Naive thymus-derived CD4-positive, alpha-beta T cell (primary cell): ENCODE results near the gene SERINC3. TPM values are rescaled to one million over a fixed set of nuclear protein-coding genes. Genes with fewer than 3 reads are reported as not detected.
A peak's percentile ranks its signal among the peaks of the same experiment; 100 is the strongest.

Experiments used
- ATAC-seq: fragments of 150-1000 bp; cut with Tn5 transposase; 2 replicates; pipeline ENCODE4 v1.10.0; 2021; ENCODE audit warnings: mild to moderate bottlenecking, moderate library complexity
- CTCF ChIA-PET: fragments of 350-600 bp; sonication (Branson Sonifier 250); formaldehyde crosslinking; loops from one replicate; lab custom pipeline; 2021; ENCODE audit warnings: antibody characterized with exemption; lab: Charles Lee
- POLR2A ChIA-PET: fragments of 350-600 bp; sonication (Branson Sonifier 250); formaldehyde crosslinking; loops from one replicate; lab custom pipeline; 2021; ENCODE audit warnings: antibody characterized with exemption, inconsistent platforms; lab: Charles Lee
- DNase-seq, 9 donors: peaks; one replicate each; pipeline versions ENCODE4 v3.0.0 to v3.0.0-alpha.2; 2020 to 2022; ENCODE audit warnings: mixed read lengths in 1 of 9
- H3K27ac ChIP-seq: one replicate; pipeline ENCODE4 v1.7.0; 2013; ENCODE audit warnings: mild to moderate bottlenecking, low read depth, low read length, moderate library complexity
- H3K27me3 ChIP-seq, 2 donors: one replicate each; pipeline ENCODE4 v1.7.0; 2013; ENCODE audit warnings: low read length in 2 of 2, mild to moderate bottlenecking in 2 of 2, moderate library complexity in 2 of 2; ENCODE audit not compliant: control insufficient read depth in 2 of 2, insufficient read depth in 2 of 2
- H3K36me3 ChIP-seq, 3 experiments: 1 replicate in 2 of 3; 2 replicates in 1 of 3; pipeline ENCODE4 v1.7.0; 2013; ENCODE audit warnings: low read length in 3 of 3, mild to moderate bottlenecking in 3 of 3, moderate library complexity in 1 of 3; ENCODE audit not compliant: insufficient read depth in 3 of 3, control insufficient read depth in 2 of 3
- H3K4me1 ChIP-seq, 2 donors: one replicate each; pipeline ENCODE4 v1.7.0; 2013; ENCODE audit warnings: low read length in 2 of 2, mild to moderate bottlenecking in 2 of 2, moderate library complexity in 1 of 2; ENCODE audit not compliant: control insufficient read depth in 2 of 2, insufficient read depth in 2 of 2
- H3K4me3 ChIP-seq: 2 replicates; pipeline ENCODE4 v1.7.0; 2013; ENCODE audit warnings: mild to moderate bottlenecking, low read length
- H3K9me3 ChIP-seq, 3 experiments: 1 replicate in 2 of 3; 2 replicates in 1 of 3; pipeline ENCODE4 v1.7.0; 2013; ENCODE audit warnings: low read length in 3 of 3; ENCODE audit not compliant: control insufficient read depth in 2 of 3
- H3K27ac Mint-ChIP-seq, 9 donors: one replicate each; pipeline ENCODE4 v1.8.0; 2020 to 2022; ENCODE audit warnings: mixed read lengths in 9 of 9, mild to moderate bottlenecking in 8 of 9, moderate library complexity in 5 of 9, inconsistent platforms in 2 of 9
- H3K27me3 Mint-ChIP-seq, 5 donors: one replicate each; pipeline ENCODE4 v1.8.0; 2021 to 2022; ENCODE audit warnings: mixed read lengths in 5 of 5, mild to moderate bottlenecking in 1 of 5
- H3K36me3 Mint-ChIP-seq, 5 donors: one replicate each; pipeline ENCODE4 v1.8.0; 2020 to 2022; ENCODE audit warnings: mixed read lengths in 5 of 5, mild to moderate bottlenecking in 3 of 5, inconsistent platforms in 1 of 5
- H3K4me1 Mint-ChIP-seq, 7 donors: one replicate each; pipeline ENCODE4 v1.8.0; 2020 to 2022; ENCODE audit warnings: mixed read lengths in 7 of 7, mild to moderate bottlenecking in 3 of 7, inconsistent platforms in 1 of 7
- H3K4me3 Mint-ChIP-seq, 10 donors: one replicate each; pipeline ENCODE4 v1.8.0; 2020 to 2022; ENCODE audit warnings: mild to moderate bottlenecking in 10 of 10, mixed read lengths in 10 of 10, moderate library complexity in 6 of 10, inconsistent platforms in 2 of 10
- H3K9me3 Mint-ChIP-seq, 11 donors: one replicate each; pipeline ENCODE4 v1.8.0; 2020 to 2022; ENCODE audit warnings: mixed read lengths in 11 of 11, mild to moderate bottlenecking in 4 of 11, inconsistent platforms in 1 of 11, moderate library complexity in 1 of 11
- intact Hi-C, 2 donors: fragments of 100-400 bp; cut with micrococcal nuclease; formaldehyde crosslinking; loops; one replicate each; pipeline ENCODE4 v1.15.1; 2023
- polyA plus RNA-seq, 2 donors: library from polyadenylated mRNA; unstranded; fragments of 300-500 nt; fragmentation: Illumina TruSeq; gene quantifications; one replicate each; pipeline ENCODE4 v1.2.3, GENCODE V29; 2021
- total RNA-seq, 6 experiments: library from RNA in 5 of 6; stranded (reverse) in 5 of 6; gene quantifications; 1 replicate in 5 of 6; 2 replicates in 1 of 6; pipeline ENCODE4 v1.2.3 and lab custom pipeline; 2021 to 2026

SERINC3 gene
- total RNA-seq: 10 to 100 TPM; 59.7 to 85.3 (median 78.9) TPM
- polyA plus RNA-seq: 100 to 1,000 TPM; 188 to 199 TPM
- 171 reads per million, percentile 92 among the genes with 10 or more reads in this experiment for total RNA-seq (lab: John Stamatoyannopoulos, UW)

GRCh38 chr20:44521484-44522481 lies at the start of gene SERINC3:
SERINC3 (minus strand) TSS chr20:44522070; CDS start chr20:44521951, 119 bp downstream.
- peaks cover 31 to 68% (median 58%) of the 10 kb centered on the region in 7 donors for H3K4me1 Mint-ChIP-seq

DNA sequence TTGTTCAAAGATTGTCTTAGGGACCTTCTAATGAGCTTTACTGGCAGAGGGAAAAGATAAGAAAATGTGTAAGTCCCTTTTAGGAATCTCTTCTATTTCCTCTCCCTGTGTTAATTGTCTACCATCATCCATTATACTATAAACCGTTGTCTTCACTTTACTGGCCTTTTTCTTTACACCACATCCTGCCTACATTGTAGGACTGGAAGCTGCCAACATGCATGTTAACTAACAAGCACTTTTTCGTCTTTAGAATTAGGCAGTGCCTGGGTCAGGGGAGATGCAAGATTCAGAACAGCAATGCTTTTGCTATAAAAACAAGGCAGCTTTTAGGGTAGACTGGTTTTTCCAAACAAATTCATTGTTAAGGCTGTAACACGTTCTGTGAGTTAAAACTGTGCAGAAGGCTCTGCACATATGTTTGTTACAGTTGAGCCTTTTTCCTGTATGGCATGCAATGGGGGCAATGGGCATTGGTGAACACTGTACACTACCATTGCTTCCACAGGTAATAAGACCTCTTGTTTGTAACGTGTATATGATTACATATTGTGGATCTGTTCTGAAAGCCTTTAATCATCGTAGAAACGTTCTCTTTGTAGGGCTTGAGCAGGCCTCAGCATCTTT lies 49.6 kb upstream of the SERINC3 start:
- POLR2A ChIA-PET: no interaction called here

More at GRCh38 chr20:44521484-44522481, at the start of gene SERINC3:
- CTCF ChIA-PET: no interaction called here
- peaks cover 30 to 34% of the 10 kb centered on the region in 2 donors for H3K4me1 ChIP-seq
- Mint-ChIP-seq H3K9me3 (peaks cover 0 to 4% (median 0%) of the 10 kb centered on the region in 11 donors), H3K4me3 (peak within 1 kb of the TSS; percentile 82 to 93 (median 88)), H3K27ac (peak within 1 kb of the TSS; percentile 87 to 99 (median 96)), H3K36me3 (peaks cover 1 to 12% (median 5%) of the 10 kb centered on the region in 5 donors), H3K27me3 (no peaks in the 10 kb centered on the region)
- H3K27ac ChIP-seq: peak within 1 kb of the TSS; percentile 99
- peak within 1 kb of the TSS; percentile 95 for H3K4me3 ChIP-seq
- DNase-seq: peak; percentile 96 to 99 (median 98)
- POLR2A ChIA-PET: interaction anchor here (0.6 to 2.0 kb wide), 17 partner anchors 11 to 446 kb away, joined by 3 to 9 read pairs (median 4); partner anchors contain the start of genes ADA, FITM2, OSER1 and TTPAL
- no peaks in the 10 kb centered on the region for H3K9me3 ChIP-seq
- no peaks in the 10 kb centered on the region for H3K27me3 ChIP-seq
- intact Hi-C loops: loop anchor here (1.0 to 10.0 kb wide), 24 partner anchors 7 to 1064 kb away; partner anchors contain the start of genes TTPAL (in 2 of the 2), FITM2 (in 1 of the 2), OSER1 (in 1 of the 2) and SRSF6 (in 1 of the 2)
- peaks cover 0 to 6% (median 0%) of the 10 kb centered on the region in 3 experiments for H3K36me3 ChIP-seq
- peak; percentile 99 for ATAC-seq

DNA sequence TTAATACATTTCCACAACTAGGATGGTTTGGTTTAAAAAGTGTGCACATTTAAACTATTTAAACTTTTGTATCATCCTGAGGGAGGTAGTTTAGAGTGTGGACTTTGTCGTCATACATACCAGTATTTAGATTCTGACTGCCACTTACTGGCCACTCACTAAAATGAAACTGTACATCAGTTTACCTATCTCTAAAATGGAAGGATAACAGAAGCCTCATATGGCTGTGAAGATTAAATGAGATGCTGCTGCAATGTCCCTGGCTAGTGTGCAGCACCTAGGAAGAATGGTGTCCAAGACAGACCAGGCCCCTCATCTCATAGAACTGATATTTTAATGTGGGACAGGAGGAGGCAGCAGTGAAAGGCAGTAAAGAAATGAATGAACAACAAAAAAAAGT lies 48.5 kb upstream of the SERINC3 start:
- CTCF ChIA-PET: no interaction called here
- POLR2A ChIA-PET: no interaction called here
- H3K27ac Mint-ChIP-seq: peak overlapping the region in 2 of 9 donors; percentile 56 to 74
- intact Hi-C loops: loop anchor here in 1 of 2 donors (5.0 kb wide), 1 partner anchor 38 kb away; no protein-coding TSS in a partner anchor
- no peak overlapping the region for H3K27ac ChIP-seq
- no peak for DNase-seq
- H3K4me1 ChIP-seq: peaks cover 0 to 4% of the 10 kb centered on the region in 2 donors
- no peak for ATAC-seq
- no peak overlapping the region for H3K4me3 Mint-ChIP-seq
- H3K36me3 ChIP-seq: no peaks in the 10 kb centered on the region
- H3K27me3 ChIP-seq: no peaks in the 10 kb centered on the region
- H3K4me1 Mint-ChIP-seq: peaks cover 0 to 25% (median 11%) of the 10 kb centered on the region in 7 donors
- no peaks in the 10 kb centered on the region for H3K27me3 Mint-ChIP-seq
- no peaks in the 10 kb centered on the region for H3K36me3 Mint-ChIP-seq
- no peaks in the 10 kb centered on the region for H3K9me3 ChIP-seq
- no peaks in the 10 kb centered on the region for H3K9me3 Mint-ChIP-seq
- H3K4me3 ChIP-seq: no peak overlapping the region

More for the DNA sequence above, 49.6 kb upstream of the SERINC3 start:
- CTCF ChIA-PET: interaction anchor here (0.6 to 0.7 kb wide), 2 partner anchors 34 to 112 kb away, joined by 3 read pairs; no protein-coding TSS in a partner anchor
- Histone ChIP-seq H3K27me3 (no peaks in the 10 kb centered on the region), H3K27ac (no peak overlapping the region), H3K4me3 (no peak overlapping the region), H3K36me3 (no peaks in the 10 kb centered on the region), H3K9me3 (no peaks in the 10 kb centered on the region), H3K4me1 (peaks cover 0 to 4% of the 10 kb centered on the region in 2 donors)
- Mint-ChIP-seq H3K9me3 (no peaks in the 10 kb centered on the region), H3K4me1 (peaks cover 0 to 26% (median 17%) of the 10 kb centered on the region in 7 donors), H3K27me3 (no peaks in the 10 kb centered on the region), H3K36me3 (no peaks in the 10 kb centered on the region), H3K4me3 (peak overlapping the region in 1 of 10 donors; percentile 24), H3K27ac (peak overlapping the region in 5 of 9 donors; percentile 0 to 74 (median 57))
- ATAC-seq (peak; percentile 36), DNase-seq (peak in 6 of 9 donors; percentile 10 to 38 (median 29))
- intact Hi-C loops: loop anchor here in 1 of 2 donors (5.0 kb wide), 1 partner anchor 39 kb away; no protein-coding TSS in a partner anchor

GRCh38 chr20:44566811-44567210 lies 44.9 kb upstream of the SERINC3 start:
- H3K27me3 Mint-ChIP-seq: peaks cover 0 to 7% (median 0%) of the 10 kb centered on the region in 5 donors
- intact Hi-C loops: no loop called here
- H3K9me3 Mint-ChIP-seq: no peaks in the 10 kb centered on the region
- H3K36me3 ChIP-seq: no peaks in the 10 kb centered on the region
- no peak overlapping the region for H3K4me3 ChIP-seq
- H3K27me3 ChIP-seq: no peaks in the 10 kb centered on the region
- no peak overlapping the region for H3K27ac Mint-ChIP-seq
- POLR2A ChIA-PET: interaction anchor here (0.7 to 1.2 kb wide), 2 partner anchors 16 to 73 kb away, joined by 3 to 5 read pairs; partner anchors contain the start of gene PKIG
- H3K27ac ChIP-seq: no peak overlapping the region
- no peak for DNase-seq
- H3K4me3 Mint-ChIP-seq: no peak overlapping the region
- CTCF ChIA-PET: no interaction called here
- H3K4me1 Mint-ChIP-seq: peaks cover 0 to 15% (median 10%) of the 10 kb centered on the region in 7 donors
- ATAC-seq: no peak
- H3K4me1 ChIP-seq: peaks cover 0 to 4% of the 10 kb centered on the region in 2 donors
- no peaks in the 10 kb centered on the region for H3K36me3 Mint-ChIP-seq
- no peaks in the 10 kb centered on the region for H3K9me3 ChIP-seq

DNA sequence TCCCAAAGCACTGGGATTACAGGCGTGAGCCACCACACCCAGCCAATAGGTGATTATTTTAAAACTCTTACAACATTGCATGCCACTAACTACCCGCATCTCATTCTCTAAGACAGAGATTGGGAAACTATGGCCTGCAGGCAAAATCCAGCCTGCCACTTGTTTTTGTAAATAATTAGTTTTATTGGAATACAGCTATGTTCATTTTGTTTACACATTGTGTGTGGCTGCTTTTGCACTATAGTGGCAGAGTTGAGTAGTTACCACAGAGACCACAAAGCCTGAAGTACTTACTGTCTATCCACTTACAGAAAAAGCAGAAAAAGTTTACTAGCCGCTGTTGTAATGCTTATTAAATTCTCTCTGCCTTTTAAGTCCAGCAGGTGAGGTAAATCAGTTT lies 44.1 kb upstream of the SERINC3 start:
- intact Hi-C loops: no loop called here
- H3K27me3 Mint-ChIP-seq: peaks cover 0 to 7% (median 0%) of the 10 kb centered on the region in 5 donors
- Histone ChIP-seq H3K9me3 (no peaks in the 10 kb centered on the region), H3K4me3 (no peak overlapping the region), H3K27ac (no peak overlapping the region), H3K27me3 (no peaks in the 10 kb centered on the region), H3K4me1 (no peaks in the 10 kb centered on the region), H3K36me3 (no peaks in the 10 kb centered on the region)
- no peak overlapping the region for H3K4me3 Mint-ChIP-seq
- ATAC-seq: no peak
- H3K27ac Mint-ChIP-seq: no peak overlapping the region
- POLR2A ChIA-PET: no interaction called here
- H3K36me3 Mint-ChIP-seq: no peaks in the 10 kb centered on the region
- no peaks in the 10 kb centered on the region for H3K9me3 Mint-ChIP-seq
- DNase-seq: no peak
- CTCF ChIA-PET: no interaction called here
- peaks cover 0 to 10% (median 5%) of the 10 kb centered on the region in 7 donors for H3K4me1 Mint-ChIP-seq

DNA sequence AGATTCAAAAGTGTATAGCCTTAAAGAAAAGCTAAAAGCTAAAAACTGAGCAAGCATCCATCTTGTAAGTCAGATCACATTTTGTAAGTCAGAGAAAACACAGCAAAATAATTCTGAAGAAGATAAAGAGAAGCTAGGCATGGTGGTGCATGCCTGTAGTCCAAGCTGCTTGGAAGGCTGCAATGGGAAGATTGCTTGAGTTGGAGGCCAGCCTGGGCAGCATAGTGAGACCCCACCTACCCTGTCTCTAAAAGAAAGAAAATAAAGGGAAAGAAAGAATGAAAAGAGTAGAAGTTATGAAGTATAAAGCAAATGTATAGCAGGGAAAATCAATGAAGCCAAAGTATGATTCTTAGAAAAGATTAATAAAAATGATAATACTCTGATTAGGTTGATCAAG lies 40.0 kb upstream of the SERINC3 start:
- Mint-ChIP-seq H3K27ac (peak overlapping the region in 1 of 9 donors; percentile 18), H3K27me3 (peaks cover 0 to 13% (median 0%) of the 10 kb centered on the region in 5 donors), H3K9me3 (peaks cover 0 to 1% (median 0%) of the 10 kb centered on the region in 11 donors), H3K4me3 (no peak overlapping the region), H3K4me1 (peaks cover 0 to 9% (median 0%) of the 10 kb centered on the region in 7 donors), H3K36me3 (no peaks in the 10 kb centered on the region)
- no peaks in the 10 kb centered on the region for H3K27me3 ChIP-seq
- no peaks in the 10 kb centered on the region for H3K9me3 ChIP-seq
- ChIA-PET POLR2A (no interaction called here), CTCF (no interaction called here)
- ATAC-seq: no peak
- intact Hi-C loops: no loop called here
- DNase-seq: no peak
- H3K27ac ChIP-seq: no peak overlapping the region
- no peak overlapping the region for H3K4me3 ChIP-seq
- no peaks in the 10 kb centered on the region for H3K36me3 ChIP-seq
- no peaks in the 10 kb centered on the region for H3K4me1 ChIP-seq
